Effector memory CD8-positive, alpha-beta T cell (primary cell): ENCODE results near the gene FAM83F.

Experiments
- ATAC-seq: fragments of 150-1000 bp; cut with Tn5 transposase; replicated peaks from 2 replicates; pipeline ENCODE4 v1.10.0; 2021; ENCODE audit warnings: mild to moderate bottlenecking, moderate library complexity
- DNase-seq, 3 experiments: peaks; one replicate each; pipeline ENCODE4 v3.0.0; 2021
- H3K27ac Mint-ChIP-seq, 2 donors: one replicate each; pipeline ENCODE4 v1.8.0; 2022; ENCODE audit warnings: mild to moderate bottlenecking in 2 of 2, mixed read lengths in 2 of 2, moderate library complexity in 2 of 2
- H3K27me3 Mint-ChIP-seq, 2 donors: one replicate each; pipeline ENCODE4 v1.8.0; 2022; ENCODE audit warnings: mixed read lengths in 2 of 2
- H3K36me3 Mint-ChIP-seq: one replicate; pipeline ENCODE4 v1.8.0; 2022; ENCODE audit warnings: mild to moderate bottlenecking, moderate library complexity, mixed read lengths; ENCODE audit not compliant: insufficient read depth
- H3K4me1 Mint-ChIP-seq, 2 donors: one replicate each; pipeline ENCODE4 v1.8.0; 2022; ENCODE audit warnings: low read depth in 2 of 2, mixed read lengths in 2 of 2
- H3K4me3 Mint-ChIP-seq, 2 donors: one replicate each; pipeline ENCODE4 v1.8.0; 2022; ENCODE audit warnings: mild to moderate bottlenecking in 2 of 2, mixed read lengths in 2 of 2, moderate library complexity in 2 of 2
- H3K9me3 Mint-ChIP-seq, 2 donors: one replicate each; pipeline ENCODE4 v1.8.0; 2022; ENCODE audit warnings: mixed read lengths in 2 of 2

FAM83F gene

GRCh38 chr22:40067639-40068038, 72.9 kb downstream of the FAM83F start:
- ATAC-seq = peak; percentile 12
- Mint-ChIP-seq H3K4me3 (peak overlapping the region in 1 of 2 donors; percentile 5), H3K27ac (peak overlapping the region in 1 of 2 donors; percentile 5), H3K27me3 (no peaks in the 10 kb centered on the region), H3K9me3 (no peaks in the 10 kb centered on the region), H3K4me1 (peaks cover 45 to 70% of the 10 kb centered on the region in 2 donors), H3K36me3 (peaks cover 18% of the 10 kb centered on the region)
- no peak for DNase-seq

- H3K27me3 Mint-ChIP-seq = no peaks in the 10 kb centered on the region
- ATAC-seq (no peak), DNase-seq (no peak)
- no peaks in the 10 kb centered on the region for H3K9me3 Mint-ChIP-seq
- no peak overlapping the region for H3K27ac Mint-ChIP-seq
- peaks cover 26% of the 10 kb centered on the region for H3K36me3 Mint-ChIP-seq
- no peak overlapping the region for H3K4me3 Mint-ChIP-seq
- peaks cover 39 to 70% of the 10 kb centered on the region in 2 donors for H3K4me1 Mint-ChIP-seq
Measured at GRCh38 chr22:40070701-40071100, 75.9 kb downstream of the FAM83F start.

GRCh38 chr22:40071720-40072119, 77.0 kb downstream of the FAM83F start:
- no peak for DNase-seq
- no peak overlapping the region for H3K4me3 Mint-ChIP-seq
- no peak for ATAC-seq

GRCh38 chr22:40076702-40077645, 82.2 kb downstream of the FAM83F start:
- Mint-ChIP-seq H3K9me3 (no peaks in the 10 kb centered on the region), H3K27ac (peak overlapping the region; percentile 59 to 61), H3K4me3 (peak overlapping the region; percentile 26 to 62), H3K4me1 (peaks cover 38 to 53% of the 10 kb centered on the region in 2 donors), H3K27me3 (no peaks in the 10 kb centered on the region), H3K36me3 (peaks cover 25% of the 10 kb centered on the region)
- ATAC-seq (peak; percentile 21), DNase-seq (no peak)

More at GRCh38 chr22:40071720-40072119, 77.0 kb downstream of the FAM83F start:
- Mint-ChIP-seq H3K9me3 (no peaks in the 10 kb centered on the region), H3K36me3 (peaks cover 24% of the 10 kb centered on the region), H3K27me3 (no peaks in the 10 kb centered on the region), H3K4me1 (peaks cover 41 to 70% of the 10 kb centered on the region in 2 donors), H3K27ac (no peak overlapping the region)

GRCh38 chr22:40077646-40078016, 82.9 kb downstream of the FAM83F start:
- Mint-ChIP-seq H3K36me3 (peaks cover 22% of the 10 kb centered on the region), H3K4me1 (peaks cover 35 to 53% of the 10 kb centered on the region in 2 donors), H3K27ac (no peak overlapping the region), H3K9me3 (no peaks in the 10 kb centered on the region), H3K27me3 (no peaks in the 10 kb centered on the region), H3K4me3 (no peak overlapping the region)
- ATAC-seq = no peak
- DNase-seq = no peak

GRCh38 chr22:40081662-40082061, 86.9 kb downstream of the FAM83F start:
- H3K4me3 Mint-ChIP-seq = no peak overlapping the region
- no peaks in the 10 kb centered on the region for H3K27me3 Mint-ChIP-seq
- no peaks in the 10 kb centered on the region for H3K9me3 Mint-ChIP-seq
- H3K36me3 Mint-ChIP-seq = peaks cover 14% of the 10 kb centered on the region
- DNase-seq (no peak), ATAC-seq (peak; percentile 37)
- peaks cover 26 to 36% of the 10 kb centered on the region in 2 donors for H3K4me1 Mint-ChIP-seq
- peak overlapping the region in 1 of 2 donors; percentile 69 for H3K27ac Mint-ChIP-seq

GRCh38 chr22:40082184-40082583, 87.4 kb downstream of the FAM83F start:
- DNase-seq (no peak), ATAC-seq (no peak)
- no peaks in the 10 kb centered on the region for H3K27me3 Mint-ChIP-seq
- H3K27ac Mint-ChIP-seq = no peak overlapping the region
- H3K4me1 Mint-ChIP-seq = peaks cover 22 to 36% of the 10 kb centered on the region in 2 donors
- no peak overlapping the region for H3K4me3 Mint-ChIP-seq
- peaks cover 14% of the 10 kb centered on the region for H3K36me3 Mint-ChIP-seq
- no peaks in the 10 kb centered on the region for H3K9me3 Mint-ChIP-seq

GRCh38 chr22:40083794-40084193, 89.0 kb downstream of the FAM83F start:
- H3K36me3 Mint-ChIP-seq = peaks cover 18% of the 10 kb centered on the region
- H3K27me3 Mint-ChIP-seq = no peaks in the 10 kb centered on the region
- no peak for ATAC-seq
- no peak overlapping the region for H3K4me3 Mint-ChIP-seq
- H3K27ac Mint-ChIP-seq = no peak overlapping the region
- peaks cover 22 to 37% of the 10 kb centered on the region in 2 donors for H3K4me1 Mint-ChIP-seq
- no peak for DNase-seq
- no peaks in the 10 kb centered on the region for H3K9me3 Mint-ChIP-seq

GRCh38 chr22:40084246-40084645, 89.5 kb downstream of the FAM83F start:
- H3K4me1 Mint-ChIP-seq = peaks cover 23 to 41% of the 10 kb centered on the region in 2 donors
- ATAC-seq = no peak
- peaks cover 21% of the 10 kb centered on the region for H3K36me3 Mint-ChIP-seq
- no peak for DNase-seq
- H3K9me3 Mint-ChIP-seq = no peaks in the 10 kb centered on the region
- no peaks in the 10 kb centered on the region for H3K27me3 Mint-ChIP-seq
- H3K27ac Mint-ChIP-seq = no peak overlapping the region
- no peak overlapping the region for H3K4me3 Mint-ChIP-seq

- Mint-ChIP-seq H3K9me3 (no peaks in the 10 kb centered on the region), H3K36me3 (peaks cover 28% of the 10 kb centered on the region), H3K27me3 (no peaks in the 10 kb centered on the region), H3K27ac (peak overlapping the region in 1 of 2 donors; percentile 79), H3K4me1 (peaks cover 35 to 61% of the 10 kb centered on the region in 2 donors), H3K4me3 (no peak overlapping the region)
- no peak for DNase-seq
- ATAC-seq = no peak
Measured at GRCh38 chr22:40088818-40089217, 94.1 kb downstream of the FAM83F start.
